Type B pancreatic cell (in vitro differentiated cells): ENCODE results near the gene FCHO1. TPM values are rescaled to one million over a fixed set of nuclear protein-coding genes. Genes with fewer than 3 reads are reported as not detected.

Experiments
- DNase-seq: peaks from one replicate; pipeline ENCODE4 v3.0.0; 2021; ENCODE audit warnings: mixed read lengths; ENCODE audit not compliant: unreplicated experiment; ENCODE audit errors: extremely low spot score
- H3K27ac Mint-ChIP-seq: 2 replicates; pipeline ENCODE4 v1.8.0; 2021; ENCODE audit warnings: mild to moderate bottlenecking, mixed read lengths
- H3K27me3 Mint-ChIP-seq: 2 replicates; pipeline ENCODE4 v1.8.0; 2021; ENCODE audit warnings: mixed read lengths
- H3K36me3 Mint-ChIP-seq: 2 replicates; pipeline ENCODE4 v1.8.0; 2021; ENCODE audit warnings: mixed read lengths
- H3K4me1 Mint-ChIP-seq: one replicate; pipeline ENCODE4 v1.8.0; 2021; ENCODE audit warnings: mixed read lengths; ENCODE audit not compliant: unreplicated experiment
- H3K4me3 Mint-ChIP-seq: 2 replicates; pipeline ENCODE4 v1.8.0; 2021; ENCODE audit warnings: mild to moderate bottlenecking, mixed read lengths
- H3K9me3 Mint-ChIP-seq: 2 replicates; pipeline ENCODE4 v1.8.0; 2021; ENCODE audit warnings: mixed read lengths
- CTCF ChIP-seq: fragments of 200-600 bp; sonication (generic); conservative IDR thresholded peaks from 2 replicates; pipeline ENCODE4 v1.5.0; 2021; ENCODE audit warnings: antibody characterized with exemption, mild to moderate bottlenecking
- total RNA-seq: library from RNA; stranded (reverse); gene quantifications from 2 replicates; pipeline ENCODE4 v1.2.1, GENCODE V29; 2021; ENCODE audit warnings: low replicate concordance

FCHO1 gene
- total RNA-seq, 1 donor from 2014 or later = 4.4 TPM

GRCh38 chr19:17802137-17802858, 51.0 kb downstream of the FCHO1 start:
- no peak for TF ChIP-seq CTCF
- H3K27ac Mint-ChIP-seq = no peak overlapping the region
- H3K36me3 Mint-ChIP-seq = no peaks in the 10 kb centered on the region
- no peaks in the 10 kb centered on the region for H3K4me1 Mint-ChIP-seq
- H3K4me3 Mint-ChIP-seq = no peak overlapping the region
- H3K9me3 Mint-ChIP-seq = no peaks in the 10 kb centered on the region
- peaks cover 26% of the 10 kb centered on the region for H3K27me3 Mint-ChIP-seq
- no peak for DNase-seq

GRCh38 chr19:17803264-17803896, 52.1 kb downstream of the FCHO1 start:
- peaks cover 21% of the 10 kb centered on the region for H3K27me3 Mint-ChIP-seq
- no peak for TF ChIP-seq CTCF
- DNase-seq = no peak
- H3K4me1 Mint-ChIP-seq = no peaks in the 10 kb centered on the region
- no peaks in the 10 kb centered on the region for H3K36me3 Mint-ChIP-seq
- H3K4me3 Mint-ChIP-seq = no peak overlapping the region
- no peaks in the 10 kb centered on the region for H3K9me3 Mint-ChIP-seq
- H3K27ac Mint-ChIP-seq = no peak overlapping the region

- H3K36me3 Mint-ChIP-seq = no peaks in the 10 kb centered on the region
- no peak for DNase-seq
- no peak overlapping the region for H3K27ac Mint-ChIP-seq
- no peak overlapping the region for H3K4me3 Mint-ChIP-seq
- H3K4me1 Mint-ChIP-seq = no peaks in the 10 kb centered on the region
- no peaks in the 10 kb centered on the region for H3K9me3 Mint-ChIP-seq
- TF ChIP-seq CTCF = no peak
- H3K27me3 Mint-ChIP-seq = peaks cover 16% of the 10 kb centered on the region
Measured at GRCh38 chr19:17805427-17805826, 54.1 kb downstream of the FCHO1 start.

GRCh38 chr19:17806945-17807344, 55.7 kb downstream of the FCHO1 start:
- Mint-ChIP-seq H3K9me3 (no peaks in the 10 kb centered on the region), H3K4me3 (no peak overlapping the region)
- DNase-seq = no peak

GRCh38 chr19:17807731-17808316, 56.5 kb downstream of the FCHO1 start:
- no peaks in the 10 kb centered on the region for H3K4me1 Mint-ChIP-seq
- no peak for DNase-seq
- no peaks in the 10 kb centered on the region for H3K9me3 Mint-ChIP-seq
- no peak overlapping the region for H3K27ac Mint-ChIP-seq
- no peaks in the 10 kb centered on the region for H3K36me3 Mint-ChIP-seq
- no peak for TF ChIP-seq CTCF
- peaks cover 13% of the 10 kb centered on the region for H3K27me3 Mint-ChIP-seq
- no peak overlapping the region for H3K4me3 Mint-ChIP-seq

More at GRCh38 chr19:17806945-17807344, 55.7 kb downstream of the FCHO1 start:
- H3K27ac Mint-ChIP-seq = no peak overlapping the region
- TF ChIP-seq CTCF = no peak
- H3K4me1 Mint-ChIP-seq = no peaks in the 10 kb centered on the region
- peaks cover 12% of the 10 kb centered on the region for H3K27me3 Mint-ChIP-seq
- H3K36me3 Mint-ChIP-seq = no peaks in the 10 kb centered on the region
